ENCODE data around the gene KNOP1.

The KNOP1 gene

DNA sequence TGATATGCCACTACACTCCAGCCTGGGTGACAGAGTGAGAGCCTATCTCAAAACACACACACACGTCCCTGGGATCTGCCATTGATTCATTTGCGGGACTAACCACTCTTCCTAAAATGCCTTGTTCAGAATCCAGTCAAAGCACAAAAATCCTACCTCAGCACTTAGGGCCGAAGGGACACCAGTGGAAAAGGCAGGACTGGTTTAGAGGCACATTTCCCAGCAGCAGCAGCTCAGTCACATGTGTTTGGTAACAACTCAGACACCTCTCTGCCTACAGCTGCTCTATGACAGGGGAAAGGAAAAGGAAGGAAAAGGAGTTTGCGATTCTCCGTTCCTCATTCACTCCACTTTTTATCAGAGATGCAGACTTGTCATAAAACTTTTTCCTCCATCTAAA, 12.2 kb downstream of the KNOP1 start:
- DNase-seq: no peak

DNA sequence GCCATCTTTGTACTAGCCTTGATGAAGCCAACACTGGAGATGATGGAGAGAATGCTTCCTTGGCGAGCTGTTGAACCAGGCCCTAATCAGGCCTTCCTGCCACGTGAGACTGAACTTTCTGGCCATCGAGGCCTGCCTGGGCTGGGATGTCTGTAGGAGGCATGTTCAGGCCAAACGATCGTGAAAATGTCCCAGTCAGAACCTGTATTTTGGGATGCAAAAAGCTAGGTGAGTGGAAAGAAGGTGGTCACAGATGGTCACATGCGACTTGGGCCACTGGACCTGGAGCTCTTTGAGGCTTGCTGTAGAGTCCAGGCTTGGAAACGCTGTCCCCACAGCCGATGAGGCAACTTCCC, 12.9 kb downstream of the KNOP1 start:
- DNase-seq: no peak

DNA sequence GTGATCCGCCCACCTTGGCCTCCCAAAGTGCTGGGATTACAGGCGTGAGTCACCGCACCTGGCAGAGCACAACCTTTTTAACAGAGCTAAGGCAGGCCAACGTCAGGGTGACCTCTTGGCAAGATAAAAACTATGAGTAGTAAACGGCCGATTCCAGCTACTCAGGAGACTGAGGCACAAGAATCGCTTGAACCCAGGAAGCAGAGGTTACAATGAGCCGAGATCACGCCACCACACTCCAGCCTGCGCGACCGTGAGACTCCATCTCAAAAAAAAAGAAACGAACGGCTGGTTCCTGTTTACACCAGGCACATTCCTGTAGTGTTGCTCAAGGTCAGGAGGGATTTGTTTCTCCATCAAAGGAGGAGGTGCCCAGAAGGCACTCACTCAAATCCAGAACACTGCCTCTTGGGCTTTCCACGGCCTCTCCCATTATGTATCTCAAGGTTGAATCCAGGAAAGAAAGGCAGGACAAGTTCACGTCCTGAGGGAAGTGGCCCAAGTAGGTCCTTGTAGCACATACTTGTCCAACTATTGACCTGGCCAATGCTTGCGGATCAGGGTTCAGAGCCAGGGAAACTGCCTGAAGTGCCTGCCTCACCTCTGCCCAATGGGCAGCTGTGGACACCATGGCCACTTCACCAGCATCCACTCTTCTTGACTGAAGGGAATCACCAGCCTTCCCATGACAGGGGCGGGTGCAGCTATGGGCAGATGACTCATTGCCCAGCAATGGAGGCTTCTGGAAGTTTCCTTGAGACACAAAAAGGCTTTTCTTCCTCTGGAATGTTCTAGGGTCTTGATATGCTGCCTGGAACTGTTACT, 13.5 kb downstream of the KNOP1 start:
- no peak for DNase-seq

DNA sequence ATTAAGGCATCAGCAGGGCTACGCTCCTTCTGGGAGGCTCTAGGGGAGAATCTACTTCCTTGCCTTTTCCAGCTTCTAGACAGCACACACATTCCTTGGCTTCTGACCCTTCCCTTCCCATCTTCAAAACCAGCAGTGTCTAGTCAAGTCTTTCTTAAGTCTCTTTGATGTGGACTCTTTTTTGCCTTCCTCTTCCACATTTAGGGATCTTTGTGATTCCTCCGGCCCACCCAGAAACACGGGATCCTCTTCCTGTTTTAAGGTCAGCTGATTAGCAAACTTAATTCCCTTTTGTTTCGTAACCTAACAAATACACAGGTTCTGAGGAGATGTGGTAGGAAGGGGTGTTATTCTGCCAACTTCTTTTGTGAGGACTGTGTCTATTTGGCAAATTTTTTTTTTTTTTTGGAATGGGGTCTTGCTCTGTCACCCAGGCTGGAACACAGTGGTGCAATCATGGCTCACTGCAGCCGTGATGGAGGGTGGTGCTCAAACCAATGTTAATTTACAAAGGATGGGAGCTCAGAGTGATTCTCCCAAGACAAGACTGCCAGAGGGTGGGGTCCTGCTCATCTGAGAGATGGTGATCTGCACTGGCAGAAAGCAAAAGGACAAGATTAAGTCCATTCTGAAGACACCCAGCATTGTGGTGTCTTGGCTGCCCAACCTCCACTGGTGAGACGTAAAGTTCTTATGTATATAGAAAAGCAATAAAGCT, 14.7 kb downstream of the KNOP1 start:
- DNase-seq: no peak

DNA sequence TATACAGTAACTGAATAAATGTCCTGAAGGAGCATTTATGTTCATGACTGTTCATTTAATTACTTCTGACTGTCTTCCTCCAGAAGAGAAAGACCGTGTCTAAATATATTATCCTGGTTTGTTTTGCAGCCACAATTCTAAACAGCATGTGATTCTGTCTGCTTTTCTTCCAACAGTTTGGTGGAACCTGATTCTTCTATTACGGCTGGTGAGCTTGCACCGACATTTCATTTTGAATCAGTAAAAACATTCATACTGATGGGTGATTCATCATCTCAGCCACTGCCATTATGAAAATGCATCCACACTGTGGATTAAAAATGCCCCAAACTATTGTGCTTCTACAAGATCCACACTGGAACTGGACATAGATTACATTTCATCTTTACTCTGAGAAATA, 16.9 kb downstream of the KNOP1 start:
- no peak for DNase-seq

DNA sequence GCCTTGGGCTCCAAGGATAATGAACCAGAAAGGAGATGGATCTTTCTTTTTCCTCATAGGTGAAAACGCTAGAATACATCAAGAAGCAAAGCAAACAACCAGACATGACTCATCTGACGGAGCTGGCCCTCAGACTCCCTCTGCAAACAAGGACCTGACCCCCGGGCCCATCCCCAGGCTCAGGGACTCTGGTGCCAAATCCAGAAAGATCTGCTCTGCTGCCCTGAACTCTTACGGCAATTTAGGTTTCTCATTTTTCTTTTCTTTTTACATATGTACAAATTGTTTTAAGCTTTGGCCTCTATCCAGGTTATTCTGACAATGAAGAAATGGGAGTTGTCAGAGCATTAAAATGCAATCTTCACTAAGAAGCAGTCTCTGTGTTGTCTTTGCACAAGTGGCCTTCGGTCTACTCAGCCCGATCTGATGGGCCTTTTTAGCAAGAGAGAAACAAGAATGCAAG, 17.7 kb downstream of the KNOP1 start:
- peak in 1 of 3 experiments; percentile 29 for DNase-seq

DNA sequence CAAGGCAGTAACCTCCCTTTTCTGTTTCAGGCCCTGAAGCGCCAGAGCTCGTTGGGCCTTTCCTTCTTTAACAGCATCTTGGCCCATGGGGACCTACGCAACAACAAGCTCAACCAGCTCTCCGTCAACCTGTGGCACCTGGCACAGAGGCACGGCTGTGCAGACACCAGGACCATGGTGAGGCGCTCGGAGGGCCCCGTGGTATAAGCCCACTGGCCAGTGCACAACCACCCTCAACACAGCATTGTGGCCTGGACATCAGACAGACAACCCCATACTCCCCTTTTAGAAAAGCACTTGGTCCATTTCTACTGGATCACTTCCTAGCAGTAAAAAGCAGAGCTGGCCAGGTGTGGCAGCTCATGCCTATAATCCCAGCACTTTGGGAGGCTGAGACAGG, 18.6 kb downstream of the KNOP1 start:
- DNase-seq: no peak

DNA sequence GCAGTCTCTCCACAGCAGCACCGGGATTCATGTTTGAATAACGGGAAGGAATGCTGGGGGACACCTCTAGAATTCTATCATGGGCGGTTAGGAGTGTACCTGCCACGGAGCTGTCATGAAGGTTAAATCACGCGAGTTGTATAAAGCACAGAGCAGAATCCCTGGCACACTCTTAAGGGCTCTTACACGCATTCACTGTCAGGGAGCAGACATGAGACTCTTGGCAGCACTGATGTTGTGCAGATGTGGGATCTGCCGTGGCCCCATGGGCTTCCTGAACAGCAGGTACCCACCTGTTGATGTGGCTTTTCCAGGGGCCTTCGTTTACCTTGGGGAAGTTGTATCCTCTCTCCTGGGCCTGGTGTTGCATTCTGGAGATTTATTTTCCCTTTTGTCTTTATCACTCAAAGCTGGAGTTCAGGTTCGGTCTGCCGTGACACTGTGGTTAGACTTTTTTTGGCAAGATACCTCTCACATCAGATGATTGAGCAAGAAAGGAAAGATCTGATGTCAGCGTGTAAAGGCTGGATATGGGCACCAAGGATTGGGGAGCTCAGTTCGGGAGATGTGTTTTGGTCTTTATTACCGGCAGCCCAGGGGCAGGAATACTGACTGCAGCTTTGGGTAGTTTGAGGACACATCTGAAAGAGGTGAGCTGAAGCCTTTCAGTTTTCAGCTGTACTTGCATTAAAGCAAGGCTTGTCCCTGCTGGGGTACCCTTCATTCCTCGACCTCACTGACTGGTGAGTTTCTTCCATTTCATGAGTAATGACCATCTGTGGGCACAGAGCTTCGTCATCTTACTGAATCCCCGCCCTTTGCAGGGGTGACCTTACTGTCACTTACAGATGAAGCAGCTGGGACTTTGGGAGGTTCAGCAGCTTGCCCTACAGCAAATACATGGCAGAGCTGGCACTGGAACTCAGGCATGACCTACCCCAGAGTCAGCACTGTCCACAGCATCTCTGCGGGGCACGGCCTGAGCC, 19.3 kb downstream of the KNOP1 start:
- DNase-seq: no peak

DNA sequence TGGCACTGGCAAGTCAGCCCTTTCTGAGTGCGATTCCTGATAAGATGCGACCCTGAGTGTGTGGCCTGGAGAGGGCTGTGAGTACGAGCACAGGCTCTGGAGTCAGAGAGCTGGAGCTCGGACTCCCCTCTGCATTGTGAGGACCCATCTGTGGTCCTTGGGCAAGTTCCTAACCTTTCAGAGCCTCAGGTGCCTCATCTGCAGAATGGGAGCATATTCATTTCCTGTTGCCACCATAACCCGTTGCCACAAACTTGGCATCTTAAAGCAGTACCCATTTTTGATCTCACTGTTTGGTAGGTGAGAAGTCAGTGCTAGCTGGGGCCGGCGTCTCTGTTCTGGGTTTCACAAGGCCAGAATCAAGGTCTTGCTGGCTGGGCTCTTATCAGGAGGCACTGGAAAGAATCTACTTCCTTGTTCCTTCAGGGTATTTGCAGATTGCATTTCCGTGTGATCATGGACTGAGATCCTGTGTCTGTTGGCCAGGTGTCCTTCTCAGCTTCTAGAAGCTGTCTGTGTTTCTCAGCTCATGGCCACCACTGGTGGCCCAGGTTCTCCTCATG, 20.2 kb downstream of the KNOP1 start:
- DNase-seq: no peak

DNA sequence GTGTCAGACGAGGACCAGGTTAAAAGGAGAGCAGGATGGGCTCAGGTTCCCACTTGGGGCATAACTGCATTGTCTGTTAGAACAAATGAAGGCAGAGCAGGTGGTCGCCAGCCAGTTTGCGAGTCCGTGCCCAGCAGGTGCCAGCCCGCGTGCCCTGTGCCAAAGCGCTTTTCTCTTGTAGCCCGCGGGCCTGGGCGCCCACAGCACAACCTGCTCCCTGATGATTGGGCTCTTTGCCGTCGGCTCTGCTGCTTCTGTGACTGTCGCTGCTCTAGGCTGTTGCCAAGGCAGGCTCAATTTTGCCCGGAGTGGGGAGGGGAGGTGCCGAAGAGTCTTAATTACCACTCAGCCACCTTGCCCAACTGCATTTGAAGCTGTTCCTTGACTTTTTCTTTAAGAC, 21.1 kb downstream of the KNOP1 start:
- peak in 2 of 3 experiments; percentile 69 to 91 for DNase-seq

DNA sequence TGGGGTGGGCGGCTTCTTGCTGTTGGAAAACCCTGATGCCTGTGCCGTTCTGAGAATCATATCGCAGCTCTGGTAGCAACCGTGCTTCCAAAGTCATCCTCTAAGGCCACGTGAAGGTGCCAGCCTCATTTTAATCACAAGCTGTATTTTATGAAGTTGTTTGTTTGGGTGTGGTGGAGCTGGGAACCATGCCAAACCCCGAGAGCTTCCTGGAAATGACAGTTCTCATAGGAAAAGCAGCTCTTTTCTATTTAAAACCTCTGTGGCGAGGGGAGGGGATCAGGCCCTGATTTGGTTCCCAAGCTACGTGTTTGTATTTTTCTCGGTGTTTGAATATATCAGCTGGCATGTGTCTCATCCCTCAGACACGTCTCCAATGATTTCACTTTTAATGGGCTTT, 21.7 kb downstream of the KNOP1 start:
- peak; percentile 51 to 93 (median 80) for DNase-seq

DNA sequence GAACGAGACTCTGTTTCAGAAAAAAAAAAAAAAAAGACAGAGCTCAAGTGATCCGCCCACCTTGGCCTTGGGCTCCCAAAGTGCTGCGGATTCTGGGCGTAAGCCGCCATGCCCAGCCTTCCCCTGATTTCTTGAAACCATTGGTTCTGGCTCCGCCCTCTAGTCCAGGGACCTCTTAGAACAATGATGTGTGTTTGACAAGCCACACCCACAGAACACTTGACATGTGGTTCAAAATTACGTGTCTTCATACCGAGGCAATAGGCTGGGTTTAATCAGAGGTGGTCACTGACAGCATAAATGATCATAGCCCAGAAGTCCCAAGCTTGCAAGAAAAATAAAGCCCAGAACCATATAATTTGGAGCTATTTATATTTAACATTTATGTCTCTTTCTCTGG, 23.0 kb downstream of the KNOP1 start:
- DNase-seq: peak in 2 of 3 experiments; percentile 23 to 65

DNA sequence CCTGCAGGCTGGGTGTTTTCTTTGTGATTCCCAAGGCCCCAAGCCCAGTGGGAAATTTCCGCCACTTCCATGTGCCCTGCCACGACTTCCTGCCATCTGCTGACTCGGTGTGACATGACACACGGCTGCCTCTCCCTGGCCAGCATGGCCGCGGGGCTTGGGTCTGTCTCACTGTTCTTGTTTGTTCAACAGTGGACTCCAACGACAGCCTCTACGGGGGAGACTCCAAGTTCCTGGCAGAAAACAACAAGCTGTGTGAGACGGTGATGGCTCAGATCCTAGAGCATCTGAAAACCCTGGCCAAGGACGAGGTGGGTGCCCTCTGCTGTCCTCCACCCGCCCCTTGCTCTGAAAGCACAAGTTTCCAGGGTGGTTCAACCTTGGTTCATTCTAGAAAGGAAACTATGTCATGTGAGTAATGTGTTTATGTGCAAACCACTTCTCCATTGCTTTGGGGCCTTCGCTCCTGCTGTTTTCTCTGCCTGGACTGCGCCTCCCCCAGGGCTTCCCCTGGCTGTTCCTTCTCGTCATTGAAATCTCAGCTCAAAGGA, 26.8 kb downstream of the KNOP1 start:
- no peak for DNase-seq

DNA sequence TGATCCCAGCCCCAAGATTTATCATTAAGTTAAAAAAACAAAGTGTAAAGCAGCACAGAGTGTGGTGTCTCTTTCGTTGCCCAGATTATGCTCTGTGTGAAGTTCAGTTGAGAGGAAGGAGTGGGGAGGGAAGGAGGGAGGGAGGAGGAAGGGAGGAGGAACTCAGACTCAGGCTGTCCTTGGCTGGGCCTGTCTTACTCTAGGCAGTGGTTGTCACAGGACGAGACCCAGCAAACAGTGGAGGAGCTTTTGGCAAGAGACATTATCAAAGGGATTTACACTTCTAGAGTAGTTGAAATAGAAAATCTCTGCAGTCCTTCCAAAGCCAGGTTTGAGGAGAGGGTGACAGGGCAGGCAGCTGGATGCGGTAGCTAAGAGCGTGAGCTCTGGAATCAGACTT, 27.8 kb downstream of the KNOP1 start:
- no peak for DNase-seq

DNA sequence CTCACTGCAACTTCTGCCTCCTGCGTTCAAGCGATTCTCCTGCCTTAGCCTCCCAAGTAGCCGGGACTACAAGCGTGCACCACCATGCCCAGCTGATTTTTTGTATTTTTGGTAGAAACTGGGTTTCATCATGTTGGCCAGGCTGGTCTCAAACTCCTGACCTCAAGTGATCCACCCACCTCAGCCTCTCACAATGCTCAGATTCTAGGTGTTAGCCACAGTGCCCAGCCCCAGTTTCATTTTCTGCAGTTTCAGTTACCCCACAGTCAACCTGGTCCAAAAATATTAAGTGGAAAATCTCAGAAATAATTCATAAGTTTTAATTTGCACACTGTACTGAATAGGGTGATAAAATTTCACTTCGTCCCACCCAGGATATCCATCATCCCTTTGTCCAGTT, 28.7 kb downstream of the KNOP1 start:
- no peak for DNase-seq

DNA sequence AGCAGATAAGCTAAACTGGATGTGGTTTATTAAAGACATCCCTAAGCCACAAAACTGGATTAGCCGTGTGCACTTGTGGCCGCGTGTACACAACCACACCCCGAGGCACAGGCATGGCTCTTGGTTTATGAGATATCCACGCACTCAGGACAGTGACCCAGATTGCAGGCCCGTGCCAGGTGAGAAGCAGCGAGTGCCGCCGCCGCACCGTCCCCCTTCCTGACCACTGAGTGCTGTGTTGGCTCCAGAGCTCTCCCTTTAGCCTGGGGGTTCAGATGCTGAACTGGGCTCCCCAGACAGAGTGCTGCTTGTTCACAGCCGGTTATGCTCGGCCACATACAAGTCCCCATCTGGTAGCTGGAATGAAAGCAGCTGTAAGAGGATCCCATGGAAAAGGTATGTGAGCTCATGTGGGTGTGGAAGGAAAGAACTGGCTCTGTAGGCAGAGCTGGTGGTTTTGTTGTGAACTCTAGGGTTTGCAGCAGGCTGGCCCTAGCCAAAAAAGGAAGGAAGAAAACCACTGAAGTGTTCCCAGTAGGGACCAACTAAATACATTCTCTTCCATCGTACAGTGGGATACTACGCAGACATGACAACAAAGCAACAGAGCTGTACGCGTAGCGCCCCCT, 29.5 kb downstream of the KNOP1 start:
- no peak for DNase-seq

DNA sequence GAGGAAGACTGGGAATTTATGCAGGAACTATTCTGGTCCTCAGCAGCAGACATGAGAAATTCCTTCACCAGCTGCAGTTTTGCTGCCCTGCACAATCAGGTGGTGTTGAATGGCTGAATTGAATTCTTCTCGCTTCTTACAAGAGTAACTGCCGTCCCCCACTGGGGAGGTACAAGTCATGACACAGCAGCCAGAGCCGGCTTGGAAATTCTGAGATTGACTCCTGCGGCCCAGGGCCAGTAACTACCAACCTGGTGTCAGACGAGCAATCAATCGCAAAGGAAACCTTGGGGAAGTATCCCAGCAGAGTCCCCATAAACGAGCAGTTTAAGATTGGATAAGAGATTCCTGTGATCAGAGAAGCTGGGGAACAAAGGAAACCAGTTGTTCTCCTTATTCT, 30.7 kb downstream of the KNOP1 start:
- no peak for DNase-seq

DNA sequence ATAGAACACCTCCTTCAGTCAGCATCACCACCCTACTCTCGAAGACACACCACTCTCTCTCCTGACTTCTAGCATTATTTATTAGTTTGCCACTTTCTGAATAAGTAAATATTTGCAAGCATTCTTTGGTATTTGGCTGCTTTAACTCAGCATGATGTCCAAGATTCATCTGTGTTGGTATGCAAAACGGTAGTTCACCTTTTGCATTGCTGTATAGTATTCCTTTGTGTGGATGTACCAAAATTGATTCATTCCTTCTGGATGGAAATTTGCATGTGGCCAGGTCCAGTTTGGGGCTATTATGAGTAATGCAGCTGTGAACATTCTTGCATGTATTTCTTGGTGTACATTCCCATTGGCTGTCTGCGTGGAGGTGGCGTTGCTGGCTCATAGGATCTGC, 32.9 kb downstream of the KNOP1 start:
- no peak for DNase-seq

DNA sequence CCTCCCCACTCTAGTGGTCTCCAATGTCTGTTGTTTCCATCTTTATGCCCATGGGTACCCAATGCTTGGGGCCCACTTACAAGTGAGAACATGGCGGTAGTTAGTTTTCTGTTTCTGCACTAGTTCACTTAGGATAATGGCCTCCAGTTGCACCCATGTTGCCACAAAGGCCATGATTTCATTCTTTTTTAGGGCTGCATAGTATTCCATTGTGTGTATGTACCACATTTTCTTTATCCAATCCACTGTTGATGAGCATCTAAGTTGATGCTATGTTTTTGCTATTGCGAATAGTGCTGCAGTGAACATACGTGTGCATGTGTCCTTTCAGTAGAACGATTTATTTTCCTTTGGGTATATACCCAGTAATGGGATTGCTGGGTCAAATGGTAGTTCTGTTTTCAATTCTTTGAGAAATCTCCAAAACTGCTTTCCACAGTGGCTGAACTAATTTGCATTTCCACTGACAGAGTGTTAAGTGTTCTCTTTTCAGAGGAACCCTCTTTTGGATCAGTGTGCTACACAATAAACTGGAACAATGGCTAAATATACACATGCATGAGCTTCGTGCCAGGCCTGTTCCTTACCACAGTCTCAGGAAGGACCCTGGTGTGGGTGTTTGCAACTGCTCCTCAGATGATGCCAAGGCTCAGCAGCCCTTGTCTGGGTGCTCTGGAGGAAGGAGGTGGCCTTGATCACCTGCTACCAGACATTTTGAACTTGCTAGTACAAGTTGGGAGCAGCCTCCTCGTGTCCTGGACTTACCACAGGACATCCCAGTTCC, 34.4 kb downstream of the KNOP1 start:
- no peak for DNase-seq

DNA sequence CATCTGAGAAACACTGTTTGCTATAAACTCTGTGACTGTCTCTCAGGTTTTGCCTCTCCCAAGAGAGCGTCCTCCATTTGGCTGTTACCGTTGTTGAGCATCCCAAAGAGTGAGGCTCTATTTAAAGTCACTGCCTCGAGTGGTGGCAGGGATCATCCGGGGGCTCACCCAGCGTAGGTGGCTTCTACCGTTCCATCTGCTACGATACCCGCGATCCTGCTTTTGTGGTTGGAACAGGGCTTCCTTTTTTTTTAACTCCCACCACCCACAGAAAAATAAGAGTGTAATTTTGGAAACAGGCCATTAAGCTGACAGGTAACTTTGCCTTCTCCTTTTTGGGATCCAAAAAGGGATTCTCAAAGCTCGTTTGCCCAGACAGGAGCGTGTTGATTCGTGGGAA, 36.4 kb downstream of the KNOP1 start:
- DNase-seq: no peak

DNA sequence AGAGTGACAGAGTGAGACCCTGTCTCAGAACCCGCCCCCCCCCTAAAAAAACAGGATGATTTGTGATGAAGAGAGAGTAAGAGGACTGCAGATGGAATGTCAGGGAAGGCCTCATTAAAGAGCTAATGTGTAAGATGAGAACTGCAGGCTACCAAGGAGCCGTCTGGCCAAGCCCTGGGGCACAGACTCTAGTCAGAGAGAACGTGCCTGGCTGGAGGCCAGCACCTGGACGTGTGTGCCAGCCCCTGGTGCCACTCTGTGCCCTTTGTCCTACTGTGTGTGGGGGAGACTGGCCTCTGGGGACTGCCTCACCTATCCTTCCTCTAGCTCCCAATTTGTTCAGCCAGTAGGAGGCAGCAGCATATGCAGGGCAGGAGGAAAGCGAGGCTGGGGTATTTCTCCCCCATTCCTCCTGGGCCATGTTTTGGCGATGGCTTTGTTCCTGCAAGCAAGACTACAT, 37.1 kb downstream of the KNOP1 start:
- DNase-seq: peak in 1 of 3 experiments; percentile 19

All from NCI-H1417 (cell line).